Measurements from ENCODE around the gene GNB1.
"Not testable (repeated sequence)": the region's sequence is repeated elsewhere in the genome, so short reads cannot be mapped to it uniquely, and the experiment has no call there.

Gene GNB1

DNA sequence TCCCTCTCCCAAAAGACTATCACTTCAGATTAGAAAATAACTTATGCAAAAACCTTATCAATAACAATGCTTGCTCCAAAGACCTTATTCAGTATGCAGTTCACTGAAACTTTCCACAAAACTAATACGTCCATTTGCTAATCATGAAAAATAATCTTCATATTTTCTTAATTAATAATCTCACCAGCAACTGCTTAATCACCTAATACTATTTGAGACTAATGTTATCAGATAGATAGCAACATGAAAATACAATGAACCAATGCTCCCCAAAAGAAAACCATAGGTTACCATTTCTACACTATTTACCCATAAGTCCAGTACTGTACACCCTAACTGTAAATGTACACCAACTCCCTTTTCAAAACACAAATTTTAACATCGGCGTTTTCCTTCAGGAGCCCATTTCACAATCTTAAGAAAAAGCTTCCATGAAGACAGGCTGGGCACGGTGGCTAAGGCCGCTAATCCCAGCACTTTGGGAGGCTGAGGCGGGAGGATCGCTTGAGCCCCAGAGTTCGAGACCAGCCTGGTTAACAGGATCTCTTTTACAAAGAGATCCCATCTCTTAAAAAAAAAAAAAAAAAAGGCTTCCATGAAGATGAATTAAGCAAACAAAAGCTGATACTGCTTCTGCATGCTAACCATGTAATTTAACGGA lies 1.7 kb downstream of the GNB1 start:
- peak; percentile 51 for DNase-seq

DNA sequence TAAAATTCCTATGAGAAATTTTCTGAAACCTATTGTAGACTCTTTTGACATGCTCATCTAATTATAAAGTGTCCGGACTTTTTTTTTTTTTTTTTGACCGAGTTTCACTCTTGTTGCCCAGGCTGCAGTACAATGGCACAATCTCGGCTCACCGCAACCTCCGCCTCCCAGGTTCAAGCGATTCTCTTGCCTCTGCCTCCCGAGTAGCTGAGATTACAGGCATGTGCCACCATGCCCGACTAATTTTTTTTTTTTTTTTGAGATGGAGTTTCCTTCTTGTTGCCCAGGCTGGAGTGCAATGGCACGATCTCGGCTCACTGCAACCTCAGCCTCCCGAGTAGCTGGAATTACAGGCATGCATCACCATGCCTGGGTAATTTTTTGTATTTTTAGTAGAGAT lies 7.0 kb downstream of the GNB1 start:
- not testable (repeated sequence) for DNase-seq

DNA sequence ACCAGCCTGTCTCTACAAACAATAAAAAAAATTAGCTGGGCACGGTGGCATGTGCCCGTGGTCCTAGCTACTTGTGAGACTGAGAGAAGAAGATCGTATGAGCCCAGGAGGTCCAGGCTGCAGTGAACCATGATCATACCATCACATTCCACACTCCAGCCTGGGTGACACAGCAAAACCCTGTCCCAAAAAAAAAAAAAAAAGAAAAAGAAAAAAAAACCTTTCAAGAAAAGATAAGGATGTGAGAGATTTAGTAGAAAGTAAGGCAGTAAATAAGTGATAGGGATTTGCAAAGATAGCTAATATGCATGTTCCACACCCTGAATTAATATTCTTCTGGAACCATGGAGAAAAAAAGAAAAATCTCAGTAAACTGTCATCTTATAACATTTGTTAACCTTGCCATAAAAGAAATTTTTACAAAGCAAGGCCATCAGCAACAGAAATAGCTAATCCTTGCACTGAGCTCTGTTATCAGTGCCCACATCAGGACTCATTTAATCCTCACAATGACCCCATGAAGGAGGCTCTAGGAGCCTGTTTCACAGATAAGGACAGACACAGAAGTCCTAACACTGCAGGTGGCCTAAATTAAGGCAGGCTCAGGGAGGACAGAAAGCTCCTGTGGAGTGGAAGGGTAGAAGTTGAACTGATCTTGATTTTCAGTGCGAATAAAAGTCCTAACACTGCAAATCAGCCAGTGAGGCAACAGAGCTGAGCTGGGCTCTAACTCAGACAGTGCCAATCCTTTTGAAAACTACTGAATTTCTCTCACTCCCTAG lies 7.6 kb downstream of the GNB1 start:
- DNase-seq, result no peak

DNA sequence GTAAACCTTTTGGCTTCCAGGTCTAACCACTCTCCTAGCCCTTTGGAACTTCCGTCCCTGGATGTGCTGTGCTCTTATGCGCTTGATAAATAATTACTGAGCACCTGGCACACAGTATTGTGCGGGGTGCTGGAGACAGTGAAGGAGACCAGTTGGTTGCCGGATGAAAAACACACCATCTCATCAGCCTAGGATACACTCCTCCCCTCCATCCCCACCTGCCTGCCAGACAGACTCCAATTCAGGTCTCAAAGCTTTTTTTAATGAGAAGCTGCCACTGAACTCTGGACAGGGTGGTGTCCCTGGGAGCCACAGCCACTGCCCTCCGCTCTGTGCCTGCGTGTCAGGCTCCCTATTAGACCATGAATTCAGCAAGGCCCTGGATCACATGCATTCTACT lies 9.2 kb downstream of the GNB1 start:
- no peak for DNase-seq

DNA sequence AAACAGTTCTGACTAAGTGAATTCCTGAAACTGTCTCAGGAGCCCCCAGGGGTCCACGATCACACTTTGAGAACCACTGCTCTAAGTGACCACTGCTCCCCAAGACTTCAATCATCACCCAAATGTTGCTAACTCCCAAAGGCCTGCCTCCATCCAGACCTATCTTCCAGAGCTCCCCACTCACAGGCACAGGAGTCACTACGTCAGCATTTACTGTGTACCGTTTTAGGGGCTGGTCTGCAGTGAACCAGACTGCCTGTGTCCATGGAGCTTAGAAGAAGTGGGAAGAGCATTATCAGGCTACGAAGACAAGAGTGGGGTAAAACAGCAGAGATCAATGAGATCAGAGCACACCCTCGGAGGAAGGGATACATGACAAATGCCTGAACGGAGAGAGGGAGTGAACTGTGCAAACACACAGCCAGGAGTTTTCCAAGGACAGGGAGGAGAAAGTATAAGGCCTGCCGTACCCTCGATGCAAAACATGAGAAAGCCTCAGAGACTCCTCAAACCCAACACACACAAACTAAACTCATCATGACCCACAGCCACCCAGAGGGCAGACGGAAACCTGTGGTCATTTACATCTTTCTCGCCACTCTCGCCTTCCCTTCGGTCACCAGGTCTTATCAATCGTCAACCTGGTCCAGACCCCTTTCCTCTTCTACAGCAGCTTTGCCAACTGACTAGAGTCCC lies 10.1 kb downstream of the GNB1 start:
- no peak for DNase-seq

DNA sequence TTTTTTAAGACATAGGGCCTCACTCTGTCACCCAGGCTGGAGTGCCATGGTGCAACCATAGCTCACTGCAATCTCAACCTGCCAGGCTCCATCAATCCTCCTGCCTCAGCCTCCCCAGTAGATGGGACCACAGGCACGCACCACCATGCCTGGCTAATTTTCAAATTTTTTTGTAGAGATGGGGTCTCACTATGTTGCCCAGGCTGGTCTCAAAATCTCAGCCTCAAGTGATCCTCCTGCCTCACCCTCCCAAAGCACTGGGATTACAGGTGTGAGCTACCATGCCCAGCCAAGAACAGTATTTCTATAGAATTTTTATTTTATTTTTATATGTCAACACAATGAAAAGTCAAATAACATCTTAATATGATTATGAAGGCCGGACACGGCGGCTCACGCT lies 10.9 kb downstream of the GNB1 start:
- DNase-seq, result no peak

DNA sequence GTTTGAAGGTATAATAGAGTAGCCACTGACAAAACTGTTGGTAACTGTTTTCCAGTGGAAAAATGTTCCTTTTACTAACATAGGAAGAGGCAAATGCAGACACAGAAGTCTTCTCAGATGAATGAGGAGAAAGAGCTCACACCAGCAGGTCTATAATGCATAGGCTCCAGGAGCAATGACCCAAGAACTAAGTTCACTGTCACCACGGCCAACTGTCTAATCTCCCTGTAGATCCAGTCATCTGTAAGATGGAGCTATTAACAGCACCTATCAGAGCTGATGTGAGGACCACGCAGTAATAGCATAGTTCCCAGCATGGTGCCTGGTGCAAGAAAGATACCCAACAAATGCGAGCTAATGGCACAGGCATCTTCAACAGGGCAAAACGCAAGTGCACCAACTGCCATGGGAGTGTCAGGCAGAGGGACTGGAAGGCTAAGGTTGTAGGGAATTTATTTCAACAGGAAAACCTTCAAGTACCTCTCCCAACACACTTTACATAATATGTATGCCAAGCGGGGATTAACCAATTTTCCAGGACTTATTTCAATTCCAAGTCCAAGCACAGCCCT lies 12.9 kb downstream of the GNB1 start:
- peak; percentile 53 for DNase-seq

DNA sequence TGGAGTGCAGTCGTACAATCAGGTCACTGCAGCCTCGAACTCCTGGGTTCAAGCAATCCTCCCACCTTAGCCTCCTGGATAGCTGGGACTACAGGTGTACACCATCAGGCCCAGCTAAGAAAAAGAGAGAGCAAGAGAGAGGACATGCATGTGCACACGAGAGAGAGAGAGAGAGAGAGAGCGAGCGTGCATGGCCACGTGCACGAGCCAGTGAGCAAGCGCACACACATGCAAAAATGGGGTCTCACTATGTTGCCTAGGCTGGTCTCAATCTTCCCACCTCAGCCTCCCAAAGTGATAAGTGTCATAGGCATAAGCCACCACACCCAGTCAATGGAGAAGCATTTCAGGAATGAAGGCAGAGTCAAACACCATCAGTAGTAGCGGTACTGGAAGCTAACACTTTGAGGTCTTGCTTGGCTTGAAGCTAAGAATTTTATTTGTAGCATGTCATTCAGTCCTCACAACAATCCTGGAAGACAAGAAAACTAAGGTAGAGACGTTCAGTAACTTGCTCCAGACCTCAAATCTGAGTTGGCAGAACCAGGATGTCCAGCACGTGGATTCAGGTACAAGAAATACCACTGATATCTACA lies 14.5 kb downstream of the GNB1 start:
- no peak for DNase-seq

DNA sequence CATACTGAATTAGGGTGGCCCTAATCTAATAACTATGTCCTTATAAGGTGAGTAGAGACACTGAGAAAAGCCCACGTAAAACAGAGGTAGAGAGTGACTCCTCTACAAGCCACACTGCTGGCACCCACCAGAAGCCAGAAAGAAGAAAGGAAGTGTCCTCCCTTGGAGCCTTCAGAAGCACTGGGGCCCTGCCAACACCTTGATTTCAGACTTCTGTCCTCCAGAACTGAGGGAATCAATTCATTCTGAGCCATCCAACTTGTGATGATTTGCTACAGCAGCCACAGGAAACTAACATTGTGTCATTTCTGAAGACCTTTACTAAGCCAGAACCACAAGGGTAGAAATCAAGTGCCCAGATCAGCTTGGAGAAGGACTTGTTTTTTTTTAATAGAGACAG lies 15.0 kb downstream of the GNB1 start:
- DNase-seq, result no peak

DNA sequence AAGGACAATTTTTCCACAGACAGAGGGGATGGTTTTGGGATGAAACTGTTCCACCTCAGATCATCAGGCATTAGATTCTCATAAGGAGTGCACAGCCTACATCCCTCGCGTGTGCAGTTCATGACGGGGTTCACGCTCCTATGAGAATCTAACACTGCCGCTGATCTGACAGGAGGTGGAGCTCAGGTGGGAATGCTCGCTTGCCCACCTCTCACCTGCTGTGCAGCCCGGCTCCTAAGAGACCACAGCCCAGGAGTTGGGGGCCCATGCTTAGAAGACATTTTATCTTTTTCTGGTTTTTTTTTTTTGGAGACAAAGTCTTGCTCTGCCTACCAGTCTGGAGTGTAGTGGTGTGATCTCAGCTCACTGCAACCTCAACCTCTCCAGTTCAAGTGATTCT lies 16.0 kb downstream of the GNB1 start:
- DNase-seq, result no peak

DNA sequence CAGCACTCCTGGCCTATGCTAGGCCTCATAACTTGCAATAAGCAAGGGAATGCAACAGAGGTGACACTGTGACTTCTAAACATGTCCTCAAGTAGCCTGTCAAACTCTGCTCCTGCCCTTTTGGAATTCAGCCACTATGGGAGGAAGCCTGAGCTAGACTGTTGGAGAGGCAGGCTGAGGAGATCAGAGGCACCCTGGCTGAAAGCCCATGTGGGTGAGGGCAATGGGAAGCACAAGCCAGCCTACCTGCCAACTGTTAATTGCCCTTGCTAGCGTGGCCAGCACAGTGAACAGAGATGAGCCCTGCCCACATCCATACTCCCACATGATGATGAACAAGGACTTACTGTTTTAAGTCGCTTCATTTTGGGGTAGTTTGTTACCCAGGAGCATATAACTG lies 17.7 kb downstream of the GNB1 start:
- DNase-seq, result no peak

DNA sequence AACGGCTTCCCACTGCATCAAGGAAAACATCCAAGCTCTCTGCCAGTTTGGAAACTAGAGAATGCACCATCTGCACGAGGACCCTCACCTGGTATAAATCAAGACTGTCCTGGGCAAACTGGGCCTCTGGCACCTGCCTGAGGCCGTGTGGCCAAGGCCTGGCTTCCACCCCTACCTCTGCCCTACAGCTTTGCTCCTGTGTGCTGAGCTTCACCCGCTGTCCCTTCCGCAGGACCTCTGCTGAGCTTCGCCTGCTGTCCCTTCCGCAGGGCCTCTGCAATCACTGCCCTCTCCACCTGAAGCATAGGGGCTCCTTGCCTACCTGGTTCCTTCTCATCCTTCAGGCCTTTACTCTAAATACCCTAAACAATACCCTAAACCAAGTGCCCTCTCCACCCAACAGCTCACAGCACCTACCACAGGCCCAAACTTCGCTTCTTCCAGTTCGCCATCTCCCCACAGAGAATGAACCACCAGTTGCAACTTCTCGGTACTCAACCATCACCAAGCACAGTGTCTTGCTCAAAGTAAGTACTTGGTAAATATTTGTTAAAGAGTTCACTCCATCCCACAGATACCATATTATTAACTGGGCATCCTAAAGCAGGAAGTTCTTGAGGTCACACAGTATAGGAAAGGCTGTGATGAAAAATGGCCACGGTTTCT lies 18.4 kb downstream of the GNB1 start:
- DNase-seq, result no peak

DNA sequence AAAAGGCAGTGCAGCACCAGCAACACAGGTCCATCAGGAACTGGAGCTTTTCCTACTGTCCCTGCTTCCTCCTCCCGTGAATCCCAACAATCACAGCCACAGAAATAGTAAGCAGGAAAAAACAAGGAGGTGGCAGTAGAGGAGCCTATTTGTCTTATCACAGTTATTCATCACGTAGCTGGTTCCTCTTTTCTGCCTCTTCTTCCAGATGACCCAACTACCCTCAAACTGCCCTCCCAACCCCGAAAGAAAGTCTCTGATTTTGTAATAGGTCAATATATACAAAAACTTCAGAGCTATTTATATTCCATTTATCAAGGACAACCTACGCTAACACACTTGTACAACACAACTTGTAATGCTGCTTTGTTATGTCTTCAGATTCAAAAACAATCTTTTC lies 21.4 kb downstream of the GNB1 start:
- DNase-seq, result no peak

DNA sequence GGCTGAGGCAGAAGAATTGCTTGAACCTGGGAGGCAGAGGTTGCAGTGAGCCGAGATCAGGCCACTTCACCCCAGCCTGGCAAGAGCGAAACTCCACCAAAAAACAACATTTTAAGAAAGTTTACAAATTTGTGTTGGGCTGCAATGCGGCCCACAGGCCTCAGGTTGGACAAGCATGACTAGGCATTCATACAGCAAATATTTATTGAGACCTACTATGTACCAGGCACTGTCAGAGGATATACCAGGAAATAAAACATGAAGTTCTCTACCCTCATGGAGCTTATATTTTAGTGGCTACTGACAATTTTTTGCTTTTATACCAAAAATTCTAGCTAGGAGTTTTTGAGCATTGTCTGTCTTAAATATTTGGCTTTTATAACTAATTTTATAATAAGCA lies 23.7 kb downstream of the GNB1 start:
- no peak for DNase-seq

DNA sequence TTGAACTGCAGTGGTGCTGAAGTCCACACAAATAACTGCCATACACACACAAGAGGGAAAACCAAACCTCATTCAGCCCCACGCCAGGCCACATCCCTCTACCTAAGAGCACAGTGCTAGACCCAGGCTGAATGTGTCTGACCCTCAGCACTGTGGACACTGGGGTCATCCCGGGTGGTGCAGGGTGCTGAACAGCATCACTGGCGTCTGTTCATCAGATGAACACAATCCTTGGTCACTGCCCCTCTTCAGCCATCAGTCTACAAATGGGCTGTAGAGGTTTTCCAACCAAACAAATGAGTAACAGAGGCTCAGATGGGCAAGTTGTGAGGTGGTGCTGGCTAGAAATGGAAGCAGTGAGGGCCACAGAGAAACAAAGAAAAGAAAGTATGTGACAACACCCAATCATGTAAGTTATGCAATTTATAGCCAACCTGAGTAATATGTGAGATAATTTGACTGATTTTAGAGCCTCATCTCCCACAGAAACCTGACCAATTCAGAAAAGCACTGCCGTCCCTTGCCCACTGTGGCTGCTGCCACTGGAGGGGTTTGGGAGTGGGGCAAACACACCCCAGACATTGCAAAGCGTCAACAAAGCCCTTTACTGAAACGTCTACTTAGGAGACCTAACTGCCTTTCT lies 27.9 kb downstream of the GNB1 start:
- DNase-seq, result no peak

DNA sequence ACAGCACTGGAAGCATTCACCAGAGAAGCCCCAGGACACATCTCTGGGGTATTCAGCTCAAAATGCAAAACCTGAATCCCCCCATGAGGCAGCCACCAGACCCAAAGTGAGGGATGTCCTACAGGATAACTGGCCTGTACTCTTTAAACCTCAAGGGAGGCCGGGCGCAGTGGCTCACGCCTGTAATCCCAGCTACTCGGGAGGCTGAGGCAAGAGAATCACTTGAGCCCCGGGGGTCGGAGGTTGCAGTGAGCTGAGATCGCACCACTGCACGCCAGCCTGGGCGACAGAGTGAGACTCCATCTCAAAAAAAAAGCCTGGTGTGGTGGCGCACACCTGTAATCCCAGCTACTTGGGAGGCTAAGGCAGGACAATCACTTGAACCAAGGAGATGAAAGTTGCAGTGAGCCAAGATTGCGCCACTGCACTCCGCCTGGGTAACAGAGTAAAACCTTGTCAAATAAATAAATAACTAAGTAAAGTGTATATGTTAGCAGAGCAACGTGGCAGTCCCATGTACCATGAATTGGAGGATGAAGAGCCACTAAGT lies 29.1 kb downstream of the GNB1 start:
- not testable (repeated sequence) for DNase-seq

DNA sequence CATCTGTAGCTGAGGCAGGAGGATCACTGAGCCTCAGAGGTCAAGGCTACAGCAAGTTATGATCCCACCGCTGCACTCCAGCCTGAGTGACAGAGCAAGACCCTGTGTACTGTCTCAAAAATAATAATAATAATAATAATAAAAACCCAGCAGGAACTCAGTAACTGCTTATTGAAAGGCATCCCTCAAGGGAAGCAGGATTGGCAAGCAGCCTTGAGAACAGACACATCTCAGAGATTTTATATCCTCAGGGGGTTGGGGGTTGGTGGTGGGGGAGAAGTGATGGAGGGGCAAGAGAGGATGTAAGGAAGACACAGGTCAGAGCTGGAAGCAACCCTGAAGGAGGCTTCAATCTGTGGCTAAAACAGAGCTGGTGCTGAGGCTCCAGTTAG lies 29.6 kb downstream of the GNB1 start:
- DNase-seq, result no peak

DNA sequence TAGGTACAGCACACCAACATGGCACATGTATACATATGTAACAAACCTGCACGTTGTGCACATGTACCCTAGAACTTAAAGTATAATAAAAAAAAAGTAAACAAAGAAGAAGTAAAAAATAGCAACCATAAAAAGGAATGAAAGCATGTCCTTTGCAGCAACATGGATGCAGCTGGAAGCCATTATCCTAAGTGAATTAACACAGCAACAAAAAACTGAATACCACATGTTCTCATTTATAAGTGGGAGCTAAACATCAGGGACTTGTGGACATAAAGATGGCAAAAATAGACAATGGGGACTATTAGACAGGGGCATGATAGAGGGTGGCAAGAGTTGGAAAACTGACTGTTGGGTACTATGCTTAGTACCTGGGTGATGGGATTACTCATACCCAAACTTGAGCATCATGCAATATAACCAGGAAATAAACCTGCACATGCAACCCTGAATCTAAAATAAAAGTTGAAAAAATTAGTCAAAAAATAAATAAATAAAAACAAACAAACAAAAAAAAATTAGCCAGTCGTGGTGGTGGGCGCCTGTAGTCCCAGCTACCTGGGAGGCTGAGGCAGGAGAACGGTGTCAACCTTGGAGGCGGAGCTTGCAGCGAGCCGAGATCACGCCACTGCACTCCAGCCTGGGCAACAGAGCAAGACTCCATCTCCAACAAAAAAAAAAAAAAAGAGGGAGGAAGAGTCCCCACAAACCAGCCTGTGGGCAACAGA lies 30.8 kb downstream of the GNB1 start:
- DNase-seq, result not testable (repeated sequence)

DNA sequence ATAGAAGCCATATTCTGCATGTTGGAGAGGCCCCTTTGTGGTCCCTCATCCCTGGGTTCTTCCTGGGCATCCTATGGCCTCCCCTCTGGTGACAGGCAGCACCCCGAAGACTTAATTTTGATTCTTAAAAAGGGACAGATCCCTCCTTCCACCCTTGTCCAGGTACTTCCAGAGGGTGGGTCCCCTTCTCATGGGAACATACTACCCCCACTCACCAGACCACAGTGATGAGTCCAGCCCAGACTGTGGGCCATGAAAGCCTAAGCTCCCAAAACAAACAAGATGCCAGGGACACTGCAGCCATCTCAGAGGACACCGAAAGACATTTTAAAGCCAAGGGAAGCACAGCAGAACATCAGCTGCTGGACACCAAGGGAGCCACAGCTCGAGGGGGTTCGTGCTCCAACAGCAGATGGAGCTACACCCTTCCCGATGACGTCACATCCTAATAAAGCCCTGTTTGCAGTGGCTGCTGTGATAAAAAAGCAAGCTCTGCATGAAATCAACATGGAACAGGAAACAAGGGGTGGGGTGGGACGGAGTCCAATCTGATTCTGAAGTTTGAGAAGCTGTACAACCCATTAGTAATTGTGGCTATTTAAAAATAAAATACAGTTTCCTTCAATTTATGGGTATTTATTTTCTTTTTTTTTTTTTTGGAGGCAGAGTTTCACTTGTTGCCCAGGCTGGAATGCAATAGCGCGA lies 32.4 kb downstream of the GNB1 start:
- peak; percentile 34 for DNase-seq

DNA sequence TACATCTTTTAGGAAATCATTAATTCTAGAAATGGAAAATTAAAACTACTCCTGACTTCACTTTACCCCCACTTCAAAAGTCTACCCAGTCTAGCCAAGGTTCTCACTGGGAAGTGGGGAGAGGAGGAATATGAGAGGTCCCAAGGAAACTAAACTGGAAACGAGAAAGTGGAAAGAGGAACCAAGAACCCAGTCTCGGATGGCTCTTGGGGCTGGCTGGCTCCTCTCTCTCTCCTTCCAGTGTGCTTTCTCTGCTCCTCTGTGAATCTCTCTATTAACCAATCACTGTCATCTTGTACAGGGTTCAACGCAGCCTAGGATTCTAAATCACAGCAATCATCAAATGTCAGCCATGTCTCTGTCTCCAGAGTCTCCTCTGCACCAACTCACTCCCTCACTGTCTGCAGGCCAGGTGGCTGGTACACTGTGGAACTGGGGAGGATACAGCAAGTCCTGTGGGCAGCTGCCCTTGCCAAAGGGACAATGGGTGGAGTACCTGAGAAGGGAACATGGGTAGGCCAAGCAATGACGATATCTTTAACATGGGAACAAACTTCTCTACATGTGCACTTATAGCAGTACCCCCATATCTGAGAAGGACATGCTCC lies 33.7 kb downstream of the GNB1 start:
- no peak for DNase-seq

Measured in retina (tissue), 1 donor.